Liver (tissue), 9 donors: Measurements from ENCODE around the gene LRRC51. TPM values are rescaled to one million over a fixed set of nuclear protein-coding genes. Genes with fewer than 3 reads are reported as not detected.

Experiments used
- DNase-seq: peaks from one replicate; pipeline ENCODE4 v3.0.0-alpha.2; 2017; ENCODE audit warnings: low spot score
- H3K27ac ChIP-seq, 2 donors: one replicate each; pipeline ENCODE4 v1.7.0; 2013; ENCODE audit warnings: inconsistent platforms in 2 of 2, low read length in 2 of 2, control low read depth in 1 of 2, low read depth in 1 of 2, mild to moderate bottlenecking in 1 of 2
- H3K27me3 ChIP-seq, 4 donors: one replicate each; pipeline versions ENCODE4 v1.6.1 to v1.7.0; 2013; ENCODE audit warnings: low read length in 3 of 4, inconsistent platforms in 1 of 4, mild to moderate bottlenecking in 1 of 4, moderate library complexity in 1 of 4; ENCODE audit not compliant: control insufficient read depth in 4 of 4, insufficient read depth in 4 of 4
- H3K36me3 ChIP-seq, 4 donors: one replicate each; pipeline versions ENCODE4 v1.6.1 to v1.7.0; 2013; ENCODE audit warnings: low read length in 3 of 4, mild to moderate bottlenecking in 3 of 4, low read depth in 1 of 4, moderate library complexity in 1 of 4; ENCODE audit not compliant: control insufficient read depth in 4 of 4, insufficient read depth in 3 of 4
- H3K4me1 ChIP-seq, 4 donors: one replicate each; pipeline versions ENCODE4 v1.6.1 to v1.7.0; 2013; ENCODE audit warnings: low read length in 3 of 4, mild to moderate bottlenecking in 3 of 4, moderate library complexity in 1 of 4; ENCODE audit not compliant: control insufficient read depth in 4 of 4, insufficient read depth in 4 of 4
- H3K4me3 ChIP-seq, 3 donors: one replicate each; pipeline versions ENCODE4 v1.6.1 to v1.7.0; 2013; ENCODE audit warnings: low read length in 3 of 3, control low read depth in 1 of 3, low read depth in 1 of 3, mild to moderate bottlenecking in 1 of 3
- H3K9ac ChIP-seq, 2 donors: one replicate each; pipeline ENCODE4 v1.7.0; 2013; ENCODE audit warnings: low read length in 2 of 2, mild to moderate bottlenecking in 2 of 2, moderate library complexity in 2 of 2, control low read depth in 1 of 2, low read depth in 1 of 2
- H3K9me3 ChIP-seq, 4 donors: one replicate each; pipeline versions ENCODE4 v1.6.1 to v1.7.0; 2013; ENCODE audit warnings: low read length in 3 of 4; ENCODE audit not compliant: control insufficient read depth in 4 of 4
- ATF3 ChIP-seq: IDR thresholded peaks from 2 replicates; pipeline ENCODE4 v1.6.1; 2016; ENCODE audit warnings: antibody characterized with exemption
- CTCF ChIP-seq: fragments of 150-350 bp; IDR thresholded peaks from 2 replicates; pipeline ENCODE4 v1.5.1; 2017; ENCODE audit warnings: improper control_type of control experiment, low read depth, low read length; ENCODE audit not compliant: missing input control
- EGR1 ChIP-seq, 2 donors: IDR thresholded peaks; 2 replicates each; pipeline ENCODE4 v1.6.1; 2016 to 2018; ENCODE audit warnings: antibody characterized with exemption in 2 of 2, low read depth in 2 of 2
- FOXA1 ChIP-seq: IDR thresholded peaks from 2 replicates; pipeline ENCODE4 v1.6.1; 2016; ENCODE audit warnings: antibody characterized with exemption
- FOXA2 ChIP-seq: IDR thresholded peaks from 2 replicates; pipeline ENCODE4 v1.6.1; 2016; ENCODE audit warnings: antibody characterized with exemption
- GABPA ChIP-seq, 2 donors: IDR thresholded peaks in 1 of 2; conservative IDR thresholded peaks in 1 of 2; 2 replicates each; pipeline ENCODE4 v1.6.1; 2016; ENCODE audit warnings: antibody characterized with exemption in 2 of 2, mild to moderate bottlenecking in 1 of 2, moderate library complexity in 1 of 2
- HNF4A ChIP-seq, 2 donors: conservative IDR thresholded peaks; 2 replicates each; pipeline ENCODE4 v1.6.1; 2016; ENCODE audit warnings: antibody characterized with exemption in 2 of 2, mild to moderate bottlenecking in 2 of 2
- HNF4G ChIP-seq: IDR thresholded peaks from 2 replicates; pipeline ENCODE4 v1.6.1; 2016; ENCODE audit warnings: antibody characterized with exemption
- JUND ChIP-seq, 2 donors: IDR thresholded peaks; 2 replicates each; pipeline ENCODE4 v1.6.1; 2016; ENCODE audit warnings: antibody characterized with exemption in 2 of 2
- MAX ChIP-seq: IDR thresholded peaks from 2 replicates; pipeline ENCODE4 v1.6.1; 2016; ENCODE audit warnings: antibody characterized with exemption
- NR2F2 ChIP-seq: IDR thresholded peaks from 2 replicates; pipeline ENCODE4 v1.6.1; 2016; ENCODE audit warnings: antibody characterized with exemption
- RAD21 ChIP-seq, 2 donors: IDR thresholded peaks; 2 replicates each; pipeline ENCODE4 v1.6.1; 2016; ENCODE audit warnings: antibody characterized with exemption in 2 of 2, mild to moderate bottlenecking in 2 of 2
- REST ChIP-seq: IDR thresholded peaks from 2 replicates; pipeline ENCODE4 v1.6.1; 2016; ENCODE audit warnings: antibody characterized with exemption, mild to moderate bottlenecking
- RXRA ChIP-seq, 2 donors: IDR thresholded peaks; 2 replicates each; pipeline ENCODE4 v1.6.1; 2017 to 2018; ENCODE audit warnings: antibody characterized with exemption in 2 of 2, mild to moderate bottlenecking in 1 of 2
- SP1 ChIP-seq: IDR thresholded peaks from 2 replicates; pipeline ENCODE4 v1.6.1; 2018; ENCODE audit warnings: antibody characterized with exemption, mild to moderate bottlenecking
- TAF1 ChIP-seq: conservative IDR thresholded peaks from 2 replicates; pipeline ENCODE4 v1.6.1; 2016; ENCODE audit warnings: antibody characterized with exemption, mild to moderate bottlenecking
- YY1 ChIP-seq: IDR thresholded peaks from 2 replicates; pipeline ENCODE4 v1.6.1; 2016; ENCODE audit warnings: antibody characterized with exemption, mild to moderate bottlenecking
- ZBTB33 ChIP-seq: IDR thresholded peaks from 2 replicates; pipeline ENCODE4 v1.6.1; 2016; ENCODE audit warnings: antibody characterized with exemption
- WGBS: extraction: QIAGEN DNeasy Blood & Tissue Kit; methylation state at CpG from one replicate; pipeline ENCODE4 v1.1.7; 2013; 5-methylcytosine and 5-hydroxymethylcytosine counted together
- polyA plus RNA-seq, 2 donors: library from polyadenylated mRNA; stranded (reverse) in 1 of 2; unstranded in 1 of 2; fragments of 200-250 nt in 1 of 2; fragments of >200 nt in 1 of 2; fragmentation: Nextera tagmentation in 1 of 2; extraction: Ambion mirVana in 1 of 2; gene quantifications; one replicate each; pipeline versions ENCODE4 v1.2.1 to v1.2.3, GENCODE V29; 2013 to 2015
- total RNA-seq, 2 donors: library from RNA; depleted of rRNA; stranded (reverse); fragments of >200 nt; gene quantifications; one replicate each; pipeline ENCODE4 v1.2.3, GENCODE V29; 2014
- donor health status: healthy.
- donor health status: healthy.
- donor health status: healthy.
- donor health status: healthy.
- donor health status: healthy.

LRRC51 gene
- total and polyA plus RNA-seq, 4 donors = 1.9 to 3.7 (median 3.2) TPM

- 59% methylated on average over 2 of the region's 2 CpGs for WGBS
- Histone ChIP-seq H3K27ac (no peak overlapping the region), H3K4me1 (no peaks in the 10 kb centered on the region), H3K27me3 (no peaks in the 10 kb centered on the region), H3K9ac (no peak overlapping the region), H3K4me3 (no peak overlapping the region), H3K9me3 (no peaks in the 10 kb centered on the region), H3K36me3 (no peaks in the 10 kb centered on the region)
- TF ChIP-seq RXRA (IDR thresholded peaks at IDR 0.05) = no peak
- TF ChIP-seq FOXA1 = no peak
- no peak for TF ChIP-seq CTCF
- no peak for TF ChIP-seq GABPA (IDR thresholded peaks at IDR 0.05 in 1 of 2, conservative IDR thresholded peaks at IDR 0.05 in 1 of 2)
- no peak for TF ChIP-seq ZBTB33
- TF ChIP-seq JUND (IDR thresholded peaks at IDR 0.05) = no peak
- no peak for TF ChIP-seq ATF3
- TF ChIP-seq RAD21 (IDR thresholded peaks at IDR 0.05) = no peak
- TF ChIP-seq HNF4A (conservative IDR thresholded peaks at IDR 0.05) = no peak
- TF ChIP-seq YY1 = no peak
- TF ChIP-seq SP1 = no peak
- TF ChIP-seq HNF4G = no peak
- no peak for TF ChIP-seq EGR1 (IDR thresholded peaks at IDR 0.05; ENCODE audit: low read depth in 2 of 2)
- TF ChIP-seq FOXA2 = no peak
- TF ChIP-seq NR2F2 = no peak
- TF ChIP-seq MAX = no peak
- TF ChIP-seq TAF1 = no peak
- no peak for TF ChIP-seq REST
- DNase-seq = no peak
Measured at GRCh38 chr11:72127923-72128322, 47.3 kb downstream of the LRRC51 start.

GRCh38 chr11:72129381-72129780 lies 48.7 kb downstream of the LRRC51 start:
- Histone ChIP-seq H3K27ac (no peak overlapping the region), H3K4me1 (no peaks in the 10 kb centered on the region), H3K9ac (no peak overlapping the region), H3K36me3 (no peaks in the 10 kb centered on the region), H3K27me3 (no peaks in the 10 kb centered on the region), H3K4me3 (no peak overlapping the region), H3K9me3 (no peaks in the 10 kb centered on the region)
- no peak for DNase-seq
- TF ChIP-seq GABPA (IDR thresholded peaks at IDR 0.05 in 1 of 2, conservative IDR thresholded peaks at IDR 0.05 in 1 of 2) (no peak), JUND (IDR thresholded peaks at IDR 0.05) (no peak), ZBTB33 (no peak), NR2F2 (no peak)
- WGBS = 81% methylated on average over 3 of the region's 3 CpGs
